Stimulated activated CD8-positive, alpha-beta memory T cell treated with anti-CD3 and anti-CD28 coated beads, Interleukin-12 subunit alpha, Interleukin-12 subunit beta, amount 100 ng/mL, for 24 hours (primary cell): ENCODE measurements around the gene OTOL1.

ENCODE experiments used
- DNase-seq: peaks from one replicate; pipeline ENCODE4 v3.0.0-alpha.2; 2020; ENCODE audit errors: extremely low read depth

The OTOL1 gene

DNA sequence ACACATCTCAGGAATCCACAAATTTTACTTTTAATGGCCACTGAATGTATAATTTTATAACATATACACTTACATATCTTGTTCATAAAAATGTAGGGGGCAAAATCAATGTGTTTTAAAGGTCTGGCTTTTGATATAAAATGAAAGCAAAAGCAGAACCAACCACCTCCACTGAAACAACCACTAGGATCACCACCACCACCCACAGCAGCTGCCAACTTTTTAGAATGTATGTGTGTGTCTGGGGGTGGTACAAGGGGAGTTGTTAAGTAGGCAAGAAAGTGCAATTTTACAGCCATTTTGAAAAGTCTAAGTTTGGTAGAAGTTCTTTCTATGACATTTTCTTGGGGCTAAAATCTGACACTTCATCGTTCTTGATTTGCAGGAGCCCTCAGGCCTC lies 44.0 kb downstream of the OTOL1 start:
- DNase-seq = no peak

DNA sequence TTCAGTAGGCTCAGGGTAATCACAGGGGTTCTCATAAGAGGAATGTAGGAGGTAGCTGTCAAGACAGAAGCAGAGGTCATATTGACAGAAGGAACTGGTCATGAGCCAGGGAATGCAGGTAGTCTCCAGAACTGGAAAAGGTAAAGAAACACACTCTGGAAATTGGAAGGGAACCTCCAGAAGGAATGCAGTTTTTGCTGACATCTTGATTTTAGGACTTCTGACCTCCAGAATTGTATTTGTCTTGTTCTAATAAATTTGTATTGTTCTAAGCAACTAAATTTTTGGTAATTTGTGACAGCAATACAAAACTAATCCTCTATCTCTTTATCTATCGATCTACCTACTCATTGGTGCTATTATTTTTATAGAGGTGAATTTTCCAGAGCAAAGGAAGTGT lies 49.2 kb downstream of the OTOL1 start:
- DNase-seq = no peak

DNA sequence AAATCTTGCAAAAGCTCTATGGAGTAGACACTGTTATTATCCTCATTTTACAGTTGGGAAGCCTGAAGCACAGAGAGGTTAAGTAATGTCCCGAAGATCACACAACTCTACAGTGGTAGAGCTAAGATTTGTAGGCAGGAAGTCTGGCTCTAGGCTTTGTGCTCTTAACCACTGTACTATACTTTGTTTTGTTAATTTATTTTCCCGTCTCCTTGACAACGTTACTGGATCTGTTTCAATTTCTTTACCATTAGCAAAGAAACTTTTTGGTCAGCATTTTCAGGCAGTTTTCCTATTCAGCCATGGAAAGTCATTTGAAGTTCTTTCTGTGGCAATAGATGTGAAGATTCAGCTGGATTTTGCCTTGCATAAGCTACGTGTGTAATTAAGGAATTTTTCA lies 51.7 kb downstream of the OTOL1 start:
- no peak for DNase-seq

DNA sequence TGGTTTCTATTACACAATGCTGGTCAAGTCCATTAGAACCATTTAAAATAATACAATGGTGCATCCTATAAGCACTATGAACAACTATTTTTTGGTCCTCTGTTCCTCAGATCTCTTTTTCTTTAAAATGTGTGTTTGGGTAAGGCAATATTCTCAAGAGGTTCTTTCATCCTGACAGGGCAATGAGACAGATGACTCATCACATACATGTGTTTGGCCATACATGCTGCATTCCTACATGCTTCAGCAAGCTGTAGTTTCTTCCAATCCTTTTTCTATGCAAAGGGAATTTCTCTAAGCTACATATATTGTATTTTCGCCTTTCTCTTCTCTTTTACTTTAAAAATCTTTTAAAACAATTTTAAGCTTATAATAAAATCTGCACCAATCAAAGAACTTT lies 52.7 kb downstream of the OTOL1 start:
- no peak for DNase-seq

- no peak for DNase-seq
Measured at GRCh38 chr3:161550491-161551195, 54.0 kb downstream of the OTOL1 start.

DNA sequence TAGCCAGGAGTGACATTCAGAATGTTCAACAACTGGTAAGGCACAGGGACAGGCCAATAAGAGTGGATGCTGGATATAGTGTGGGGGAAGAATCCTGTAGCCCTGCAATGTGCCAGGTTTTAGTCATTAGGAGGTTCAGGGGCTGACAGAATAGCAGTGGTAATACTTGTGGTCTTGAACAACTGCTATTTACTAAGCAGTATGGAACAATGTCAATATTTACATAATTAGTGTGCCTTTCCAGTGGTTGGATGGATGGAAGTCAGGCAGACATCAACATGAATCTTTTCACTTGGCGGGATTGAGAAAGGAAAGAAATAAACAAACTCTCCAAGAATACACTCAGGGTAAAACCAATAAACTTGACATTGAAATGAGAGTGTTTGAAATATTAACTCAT lies 55.1 kb downstream of the OTOL1 start:
- DNase-seq = no peak

GRCh38 chr3:161552984-161553560 lies 56.5 kb downstream of the OTOL1 start:
- no peak for DNase-seq
